Psoas muscle (tissue), 8 donors: ENCODE results near the gene NSUN4. TPM values are rescaled to one million over a fixed set of nuclear protein-coding genes. Genes with fewer than 3 reads are reported as not detected.

Source experiments
- ATAC-seq, 4 donors: fragments of 200-7000 bp; cut with Tn5 transposase; one replicate each; pipeline ENCODE4 v1.9.1; 2020; ENCODE audit warnings: moderate library complexity in 3 of 4, mild to moderate bottlenecking in 2 of 4
- DNase-seq, 2 donors: peaks; one replicate each; pipeline ENCODE4 v3.0.0-alpha.2; 2020
- H3K27ac ChIP-seq: fragments of 200-600 bp; one replicate; pipeline ENCODE4 v1.8.0; 2022
- H3K27me3 ChIP-seq, 3 donors: fragments of 200-600 bp in 1 of 3; one replicate each; pipeline versions ENCODE4 v1.6.1 to v1.8.0; 2013 to 2022; ENCODE audit warnings: low read length in 2 of 3, mild to moderate bottlenecking in 2 of 3, moderate library complexity in 1 of 3; ENCODE audit not compliant: insufficient read depth in 3 of 3
- H3K36me3 ChIP-seq, 2 donors: fragments of 200-600 bp in 1 of 2; one replicate each; pipeline versions ENCODE4 v1.6.1 to v1.8.0; 2013 to 2022; ENCODE audit warnings: low read depth in 1 of 2, mild to moderate bottlenecking in 1 of 2, moderate library complexity in 1 of 2; ENCODE audit not compliant: insufficient read depth in 1 of 2
- H3K4me1 ChIP-seq: fragments of 200-600 bp; one replicate; pipeline ENCODE4 v1.8.0; 2022
- H3K4me3 ChIP-seq: fragments of 200-600 bp; one replicate; pipeline ENCODE4 v1.8.0; 2022; ENCODE audit warnings: mild to moderate bottlenecking
- H3K9me3 ChIP-seq: fragments of 200-600 bp; one replicate; pipeline ENCODE4 v1.8.0; 2022
- WGBS, 3 donors: extraction: QIAGEN DNeasy Blood & Tissue Kit; methylation state at CpG; one replicate each; pipeline versions ENCODE4 v1.1.6 to v1.1.7; 2013; 5-methylcytosine and 5-hydroxymethylcytosine counted together
- intact Hi-C, 2 donors: fragments of 100-400 bp; cut with DNase I; formaldehyde crosslinking; loops; one replicate each; pipeline versions ENCODE4 v1.11.0 to v1.14.2; 2022
- polyA plus RNA-seq, 3 donors: library from polyadenylated mRNA; stranded (reverse); fragments of 200-250 nt; gene quantifications; one replicate each; pipeline ENCODE4 v1.2.3, GENCODE V29; 2013
- total RNA-seq, 4 donors: library from RNA; stranded (reverse); fragmentation: NEBNext Ultra II Directional in 2 of 4; extraction: Animal tissue kit (Norgen Biotek cat#: 25700) in 2 of 4; gene quantifications; one replicate each; pipeline versions ENCODE4 v1.2.1 to v1.2.4, GENCODE V29; 2021 to 2023
- TF ChIP-seq, protein P1 (sequence below): fragments of 200-600 bp; IDR thresholded peaks from one replicate; pipeline ENCODE4 v1.8.0; 2022; ENCODE audit warnings: antibody characterized with exemption
- donor health status: healthy with polysubstance abuse.
- donor health status: DM: no; HTN: no; CAD: no; lungs with moderate emphysema.
- donor health status: Bipolar disorder and iron deficiency.
- donor health status: healthy.
- donor health status: DM: yes; HTN: yes; CAD: no.
- donor health status: DM: no; HTN: no; CAD: no.
- donor health status: DM: no; HTN: no; CAD: no.
- donor health status: DM: yes; HTN: yes; CAD: no.

Gene NSUN4
- total and polyA plus RNA-seq, 7 donors, result 9.4 to 25.3 (median 16.3) TPM

DNA sequence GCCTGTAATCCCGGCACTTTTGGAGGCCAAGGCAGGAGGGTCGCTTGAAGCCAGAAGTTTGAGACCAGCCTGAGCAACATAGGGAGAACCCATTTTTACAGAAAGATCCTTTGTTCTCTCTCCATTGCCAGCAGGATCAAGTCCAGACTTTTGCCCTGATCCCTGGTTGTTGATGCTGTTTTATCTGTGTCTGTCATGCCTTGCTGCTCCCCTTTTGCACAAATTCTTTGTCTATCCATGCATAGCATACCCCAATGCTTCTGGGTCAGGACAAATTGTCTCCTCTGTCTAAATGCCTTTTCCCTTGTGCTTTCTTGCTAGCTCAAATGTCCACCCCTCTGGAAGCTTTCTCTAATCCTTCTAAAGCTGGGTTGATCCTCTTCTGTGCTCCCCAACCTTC lies 28.2 kb downstream of the NSUN4 start:
- ATAC-seq (no peak), DNase-seq (no peak)
- Histone ChIP-seq H3K4me1 (no peaks in the 10 kb centered on the region), H3K4me3 (no peak overlapping the region), H3K9me3 (no peaks in the 10 kb centered on the region), H3K27me3 (no peaks in the 10 kb centered on the region), H3K27ac (no peak overlapping the region), H3K36me3 (peaks cover 11 to 56% of the 10 kb centered on the region in 2 donors)
- TF ChIP-seq, protein P1, sequence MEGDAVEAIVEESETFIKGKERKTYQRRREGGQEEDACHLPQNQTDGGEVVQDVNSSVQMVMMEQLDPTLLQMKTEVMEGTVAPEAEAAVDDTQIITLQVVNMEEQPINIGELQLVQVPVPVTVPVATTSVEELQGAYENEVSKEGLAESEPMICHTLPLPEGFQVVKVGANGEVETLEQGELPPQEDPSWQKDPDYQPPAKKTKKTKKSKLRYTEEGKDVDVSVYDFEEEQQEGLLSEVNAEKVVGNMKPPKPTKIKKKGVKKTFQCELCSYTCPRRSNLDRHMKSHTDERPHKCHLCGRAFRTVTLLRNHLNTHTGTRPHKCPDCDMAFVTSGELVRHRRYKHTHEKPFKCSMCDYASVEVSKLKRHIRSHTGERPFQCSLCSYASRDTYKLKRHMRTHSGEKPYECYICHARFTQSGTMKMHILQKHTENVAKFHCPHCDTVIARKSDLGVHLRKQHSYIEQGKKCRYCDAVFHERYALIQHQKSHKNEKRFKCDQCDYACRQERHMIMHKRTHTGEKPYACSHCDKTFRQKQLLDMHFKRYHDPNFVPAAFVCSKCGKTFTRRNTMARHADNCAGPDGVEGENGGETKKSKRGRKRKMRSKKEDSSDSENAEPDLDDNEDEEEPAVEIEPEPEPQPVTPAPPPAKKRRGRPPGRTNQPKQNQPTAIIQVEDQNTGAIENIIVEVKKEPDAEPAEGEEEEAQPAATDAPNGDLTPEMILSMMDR, result no peak
- WGBS, 3 donors, result 83 to 94% (median 93%) methylated on average over 2 of the region's 2 CpGs
- intact Hi-C loops, result no loop called here

- no peak for DNase-seq
- WGBS, 3 donors, result 70 to 77% (median 73%) methylated on average over 4 of the region's 4 CpGs
- intact Hi-C loops, result loop anchor here in 1 of 2 donors (10.0 kb wide), 1 partner anchor 1145 kb away; no protein-coding TSS in a partner anchor
- H3K27ac ChIP-seq, result no peak overlapping the region
- H3K36me3 ChIP-seq, result peaks cover 11 to 47% of the 10 kb centered on the region in 2 donors
- ATAC-seq, result no peak
- H3K27me3 ChIP-seq, result no peaks in the 10 kb centered on the region
- TF ChIP-seq, protein P1, result no peak
- H3K9me3 ChIP-seq, result no peaks in the 10 kb centered on the region
- no peak overlapping the region for H3K4me3 ChIP-seq
- H3K4me1 ChIP-seq, result no peaks in the 10 kb centered on the region
Measured at GRCh38 chr1:46369542-46370213, 29.1 kb downstream of the NSUN4 start.

DNA sequence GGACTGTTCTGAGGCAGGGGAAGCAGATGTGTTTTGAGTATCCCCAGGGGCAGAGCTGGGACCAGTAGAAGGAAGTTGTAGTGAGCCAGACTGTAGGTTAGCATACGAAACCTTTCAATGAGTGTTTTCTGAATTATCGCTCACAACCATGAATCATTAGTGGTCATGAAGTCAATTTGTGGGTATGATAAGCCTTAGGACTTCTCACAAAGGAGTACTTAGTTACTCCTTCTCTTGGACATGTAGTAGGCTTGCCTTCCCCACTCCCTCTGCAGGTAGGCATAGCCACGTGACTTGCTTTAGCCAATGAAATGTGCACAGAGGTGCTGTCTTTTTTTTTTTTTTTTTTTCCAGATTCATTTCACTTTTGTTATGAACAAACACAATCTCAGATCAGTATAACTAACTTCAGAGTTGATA lies 29.6 kb downstream of the NSUN4 start:
- no peaks in the 10 kb centered on the region for H3K27me3 ChIP-seq
- H3K4me1 ChIP-seq, result no peaks in the 10 kb centered on the region
- no peak overlapping the region for H3K4me3 ChIP-seq
- 73 to 82% (median 80%) methylated on average over 3 of the region's 3 CpGs for WGBS, 3 donors
- intact Hi-C loops, result loop anchor here in 1 of 2 donors (10.0 kb wide), 1 partner anchor 1145 kb away; no protein-coding TSS in a partner anchor
- TF ChIP-seq, protein P1, result no peak
- H3K9me3 ChIP-seq, result no peaks in the 10 kb centered on the region
- peaks cover 11 to 42% of the 10 kb centered on the region in 2 donors for H3K36me3 ChIP-seq
- ATAC-seq, result no peak
- no peak overlapping the region for H3K27ac ChIP-seq
- DNase-seq, result no peak

GRCh38 chr1:46372431-46372830 lies 31.8 kb downstream of the NSUN4 start:
- H3K27me3 ChIP-seq, result no peaks in the 10 kb centered on the region
- DNase-seq (no peak), ATAC-seq (no peak)
- no peak overlapping the region for H3K27ac ChIP-seq
- TF ChIP-seq, protein P1, result no peak
- peaks cover 7 to 23% of the 10 kb centered on the region in 2 donors for H3K36me3 ChIP-seq
- no peaks in the 10 kb centered on the region for H3K9me3 ChIP-seq
- H3K4me3 ChIP-seq, result no peak overlapping the region
- intact Hi-C loops, result loop anchor here in 1 of 2 donors (10.0 kb wide), 1 partner anchor 1148 kb away; no protein-coding TSS in a partner anchor
- no peaks in the 10 kb centered on the region for H3K4me1 ChIP-seq
- WGBS, 3 donors, result 93 to 100% (median 94%) methylated on average over 1 of the region's 1 CpG
